Limb (tissue), 2 donors: ENCODE data around the gene MRPL18.
"Not testable (repeated sequence)": the region's sequence is repeated elsewhere in the genome, so short reads cannot be mapped to it uniquely, and the experiment has no call there.

Experiments
- DNase-seq, 2 donors: peaks; one replicate each; pipeline ENCODE4 v3.0.0-alpha.2; 2016; ENCODE audit errors: extremely low spot score in 2 of 2

Gene MRPL18

GRCh38 chr6:159816775-159817174 is 26.5 kb downstream of the MRPL18 start:
- not testable (repeated sequence) for DNase-seq

GRCh38 chr6:159817951-159818739 is 27.9 kb downstream of the MRPL18 start:
- no peak for DNase-seq

GRCh38 chr6:159819098-159819497 is 28.8 kb downstream of the MRPL18 start:
- no peak for DNase-seq

GRCh38 chr6:159819932-159820640 is 29.8 kb downstream of the MRPL18 start:
- no peak for DNase-seq

GRCh38 chr6:159821122-159821521 is 30.9 kb downstream of the MRPL18 start:
- DNase-seq, result no peak

GRCh38 chr6:159821726-159822125 is 31.5 kb downstream of the MRPL18 start:
- DNase-seq, result no peak

GRCh38 chr6:159823953-159824352 is 33.7 kb downstream of the MRPL18 start:
- no peak for DNase-seq

GRCh38 chr6:159824690-159825089 is 34.4 kb downstream of the MRPL18 start:
- DNase-seq, result not testable (repeated sequence)

GRCh38 chr6:159826004-159826403 is 35.7 kb downstream of the MRPL18 start:
- no peak for DNase-seq

GRCh38 chr6:159826968-159827647 is 36.8 kb downstream of the MRPL18 start:
- DNase-seq, result no peak

- no peak for DNase-seq
Observed at GRCh38 chr6:159828074-159828473, 37.8 kb downstream of the MRPL18 start.

GRCh38 chr6:159829526-159829925 is 39.3 kb downstream of the MRPL18 start:
- no peak for DNase-seq

- no peak for DNase-seq
Observed at GRCh38 chr6:159830501-159831372, 40.5 kb downstream of the MRPL18 start.

- no peak for DNase-seq
Observed at GRCh38 chr6:159831373-159831679, 41.1 kb downstream of the MRPL18 start.

GRCh38 chr6:159832946-159833345 is 42.7 kb downstream of the MRPL18 start:
- no peak for DNase-seq

- DNase-seq, result no peak
Observed at GRCh38 chr6:159833556-159833955, 43.3 kb downstream of the MRPL18 start.

- no peak for DNase-seq
Observed at GRCh38 chr6:159833997-159834603, 43.8 kb downstream of the MRPL18 start.

- DNase-seq, result peak in 1 of 2 donors; percentile 23
Observed at GRCh38 chr6:159836718-159837490, 46.6 kb downstream of the MRPL18 start.

- no peak for DNase-seq
Observed at GRCh38 chr6:159837511-159837910, 47.2 kb downstream of the MRPL18 start.

GRCh38 chr6:159838020-159838744 is 47.9 kb downstream of the MRPL18 start:
- no peak for DNase-seq
